Tibial nerve (tissue), 4 donors: ENCODE data around the gene UBXN7.

Experiments
- EP300 ChIP-seq, 2 donors: sonication (generic); formaldehyde crosslinking; IDR thresholded peaks; one replicate each; pipeline ENCODE4 v1.6.1; 2017; ENCODE audit warnings: antibody characterized with exemption in 2 of 2, mild to moderate bottlenecking in 1 of 2
- POLR2A ChIP-seq, 2 donors: fragments of 450-650 bp; IDR thresholded peaks; one replicate each; pipeline ENCODE4 v1.6.1; 2017; ENCODE audit warnings: antibody characterized with exemption in 2 of 2, mild to moderate bottlenecking in 2 of 2, moderate library complexity in 2 of 2
- TF ChIP-seq, protein P1 (sequence below), 5 experiments: fragments of 200-600 bp in 3 of 5; fragments of 450-650 bp in 2 of 5; sonication (generic) in 3 of 5; IDR thresholded peaks; one replicate each; pipeline ENCODE4 v1.5.1; 2016 to 2019; ENCODE audit warnings: antibody characterized with exemption in 5 of 5, mild to moderate bottlenecking in 3 of 5, moderate library complexity in 2 of 5

DNA sequence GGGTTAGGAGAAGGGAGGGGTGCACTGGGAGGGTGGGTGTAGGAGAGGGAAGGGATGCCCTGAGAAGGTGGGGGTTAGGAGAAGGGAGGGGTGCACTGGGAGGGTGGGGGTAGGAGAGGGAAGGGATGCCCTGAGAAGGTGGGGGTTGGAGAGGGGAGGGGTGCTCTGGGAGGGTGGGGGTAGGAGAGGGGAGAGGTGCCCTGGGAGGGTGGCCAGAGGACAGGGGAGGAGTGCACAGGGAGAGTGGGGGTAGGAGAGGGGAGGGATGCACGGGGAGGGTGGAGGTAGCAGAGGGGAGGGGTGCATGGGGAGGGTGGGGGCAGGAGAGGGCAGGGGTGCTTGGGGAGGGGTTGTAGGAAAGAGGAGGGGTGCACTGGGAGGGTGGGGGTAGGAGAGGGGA lies 97.2 kb downstream of the UBXN7 start:
- TF ChIP-seq, protein P1, sequence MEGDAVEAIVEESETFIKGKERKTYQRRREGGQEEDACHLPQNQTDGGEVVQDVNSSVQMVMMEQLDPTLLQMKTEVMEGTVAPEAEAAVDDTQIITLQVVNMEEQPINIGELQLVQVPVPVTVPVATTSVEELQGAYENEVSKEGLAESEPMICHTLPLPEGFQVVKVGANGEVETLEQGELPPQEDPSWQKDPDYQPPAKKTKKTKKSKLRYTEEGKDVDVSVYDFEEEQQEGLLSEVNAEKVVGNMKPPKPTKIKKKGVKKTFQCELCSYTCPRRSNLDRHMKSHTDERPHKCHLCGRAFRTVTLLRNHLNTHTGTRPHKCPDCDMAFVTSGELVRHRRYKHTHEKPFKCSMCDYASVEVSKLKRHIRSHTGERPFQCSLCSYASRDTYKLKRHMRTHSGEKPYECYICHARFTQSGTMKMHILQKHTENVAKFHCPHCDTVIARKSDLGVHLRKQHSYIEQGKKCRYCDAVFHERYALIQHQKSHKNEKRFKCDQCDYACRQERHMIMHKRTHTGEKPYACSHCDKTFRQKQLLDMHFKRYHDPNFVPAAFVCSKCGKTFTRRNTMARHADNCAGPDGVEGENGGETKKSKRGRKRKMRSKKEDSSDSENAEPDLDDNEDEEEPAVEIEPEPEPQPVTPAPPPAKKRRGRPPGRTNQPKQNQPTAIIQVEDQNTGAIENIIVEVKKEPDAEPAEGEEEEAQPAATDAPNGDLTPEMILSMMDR (IDR thresholded peaks at IDR 0.05) = no peak
- TF ChIP-seq EP300 (IDR thresholded peaks at IDR 0.05) = no peak
- TF ChIP-seq POLR2A (IDR thresholded peaks at IDR 0.05) = no peak
